DND-41 (cell line): ENCODE data around the gene NFATC2.

ENCODE experiments used
- CTCF ChIP-seq: IDR thresholded peaks from 2 replicates; pipeline ENCODE4 v1.5.1; 2012; ENCODE audit warnings: borderline replicate concordance, low read length, moderate library complexity, mild to moderate bottlenecking; ENCODE audit not compliant: poor library complexity, severe bottlenecking; ENCODE audit errors: extremely low read depth
- EZH2 ChIP-seq: IDR thresholded peaks from 3 replicates; pipeline ENCODE4 v1.6.1; 2012; ENCODE audit warnings: borderline replicate concordance, low read depth, mild to moderate bottlenecking, moderate library complexity, low read length, inconsistent platforms; ENCODE audit not compliant: severe bottlenecking

- no peak for TF ChIP-seq CTCF
- no peak for TF ChIP-seq EZH2
These were observed 51.9 kb downstream of the NFATC2 start for GRCh38 chr20:51490635-51491034.
